RCC 7860 (cell line): ENCODE data around the gene YKT6.
"Not testable (repeated sequence)": the region's sequence is repeated elsewhere in the genome, so short reads cannot be mapped to it uniquely, and the experiment has no call there.

Experiments
- DNase-seq: peaks from one replicate; pipeline ENCODE4 v3.0.0-alpha.2; 2015; ENCODE audit warnings: low spot score
- FAIRE-seq: peaks from 2 replicates; lab custom pipeline; 2012; peaks lifted over from hg19 to GRCh38; lab: Jason Lieb, UNC

Gene YKT6

DNA sequence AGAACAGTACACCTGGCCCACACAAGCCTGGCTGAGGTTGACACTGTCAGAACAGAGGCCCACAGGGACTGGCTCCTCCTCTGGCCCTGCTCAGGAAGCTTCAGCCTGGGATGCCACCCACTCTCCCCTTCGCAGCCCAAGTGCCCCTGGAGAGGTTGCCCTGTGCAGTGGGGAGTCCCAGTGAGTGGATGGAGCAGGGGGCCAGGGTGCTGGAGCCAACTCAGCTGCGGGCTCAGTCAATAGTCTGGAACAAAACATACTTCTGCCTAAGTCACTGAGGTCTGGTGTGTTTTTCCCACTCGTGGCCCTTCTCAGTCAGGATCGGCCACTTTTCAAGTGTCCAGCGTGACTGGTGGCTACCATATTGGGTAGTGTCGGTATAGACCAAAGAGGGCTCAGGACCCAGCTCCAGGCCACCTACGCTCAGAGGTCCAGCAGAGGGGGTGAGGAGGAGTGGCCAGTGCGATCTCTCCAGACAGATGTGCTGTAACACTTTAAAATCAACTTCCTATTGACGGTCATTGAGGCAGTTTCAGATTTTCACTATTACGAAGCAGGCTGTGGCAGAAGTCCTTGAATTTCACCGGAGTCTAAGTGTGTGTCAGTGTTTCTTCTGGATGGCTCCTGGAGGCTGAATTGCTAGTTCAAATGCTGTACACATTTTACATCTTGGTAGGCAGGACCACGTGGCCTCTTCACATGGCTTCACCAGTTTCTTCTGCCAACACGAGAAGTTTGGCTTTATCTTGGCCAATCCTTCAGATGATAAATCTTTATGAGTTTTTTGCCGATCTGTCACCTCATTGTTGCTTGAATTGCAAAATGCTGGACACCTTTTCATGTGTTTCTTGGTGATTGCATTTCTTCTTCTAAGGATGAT lies 10.5 kb upstream of the YKT6 start:
- FAIRE-seq (no peak), DNase-seq (no peak)

GRCh38 chr7:44191171-44191570 lies 9.6 kb upstream of the YKT6 start:
- FAIRE-seq (no peak), DNase-seq (no peak)

DNA sequence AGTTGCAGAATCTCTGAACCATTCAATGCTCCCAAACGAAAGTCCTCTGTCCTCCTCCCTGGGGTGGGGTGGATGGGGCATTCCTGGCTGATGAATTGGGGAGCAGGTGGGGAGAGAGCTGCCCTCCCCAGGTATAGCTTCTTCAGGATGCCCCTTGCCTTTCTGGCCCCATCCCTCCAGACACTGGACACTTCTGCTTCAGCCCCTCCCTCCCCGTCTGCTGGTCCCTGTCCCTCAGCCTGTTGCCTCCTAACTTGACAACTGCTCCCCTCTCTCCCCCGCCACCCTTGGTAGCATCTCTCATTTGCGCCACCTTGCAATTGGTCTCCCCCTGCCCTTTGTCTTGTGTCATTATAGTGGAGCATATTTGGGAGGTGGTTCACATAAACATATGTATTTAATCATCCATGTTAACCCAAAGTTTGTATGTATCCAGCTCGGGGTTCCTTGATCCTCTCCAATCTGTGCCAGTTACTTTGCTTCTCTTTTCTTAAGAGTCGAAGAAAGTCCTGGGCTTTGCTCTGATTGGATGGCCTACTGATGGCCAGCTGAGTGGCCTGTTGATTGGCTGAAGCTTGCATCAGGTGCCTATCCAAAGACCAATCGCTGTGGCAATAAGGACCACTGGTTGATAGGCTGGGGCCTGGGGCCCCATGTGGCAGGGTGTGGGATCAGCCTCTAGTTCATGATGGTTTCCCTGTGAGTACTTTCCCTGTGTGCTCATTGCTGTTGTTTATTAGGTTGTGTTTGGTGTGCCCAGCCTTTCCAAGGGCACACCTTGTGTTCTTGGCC lies 7.6 kb upstream of the YKT6 start:
- FAIRE-seq: no peak

GRCh38 chr7:44194069-44194468 lies 6.7 kb upstream of the YKT6 start:
- FAIRE-seq: no peak

More for the DNA sequence above, 7.6 kb upstream of the YKT6 start:
- no peak for DNase-seq

GRCh38 chr7:44194562-44195145 lies 6.1 kb upstream of the YKT6 start:
- DNase-seq (no peak), FAIRE-seq (no peak)

More at GRCh38 chr7:44194069-44194468, 6.7 kb upstream of the YKT6 start:
- peak; percentile 12 for DNase-seq

DNA sequence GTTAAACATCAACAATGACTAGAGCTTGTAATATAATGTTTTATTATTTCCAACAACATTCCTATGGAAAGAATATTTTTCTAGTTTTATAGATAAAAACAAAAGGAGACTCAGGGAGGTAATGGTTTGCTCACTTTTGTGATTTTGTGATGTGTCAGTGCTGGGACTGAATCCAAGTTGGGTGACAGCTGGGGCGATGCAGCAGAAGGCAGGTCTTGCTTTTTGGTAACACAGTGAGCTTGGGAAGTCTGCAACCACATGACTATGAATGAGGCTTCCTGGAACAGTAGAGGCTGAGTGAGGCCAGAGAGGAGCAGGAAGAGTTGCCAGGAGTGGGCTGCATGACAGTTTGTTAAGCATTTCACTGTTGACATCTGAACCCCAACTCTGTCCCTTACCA lies 4.9 kb upstream of the YKT6 start:
- DNase-seq (no peak), FAIRE-seq (no peak)

DNA sequence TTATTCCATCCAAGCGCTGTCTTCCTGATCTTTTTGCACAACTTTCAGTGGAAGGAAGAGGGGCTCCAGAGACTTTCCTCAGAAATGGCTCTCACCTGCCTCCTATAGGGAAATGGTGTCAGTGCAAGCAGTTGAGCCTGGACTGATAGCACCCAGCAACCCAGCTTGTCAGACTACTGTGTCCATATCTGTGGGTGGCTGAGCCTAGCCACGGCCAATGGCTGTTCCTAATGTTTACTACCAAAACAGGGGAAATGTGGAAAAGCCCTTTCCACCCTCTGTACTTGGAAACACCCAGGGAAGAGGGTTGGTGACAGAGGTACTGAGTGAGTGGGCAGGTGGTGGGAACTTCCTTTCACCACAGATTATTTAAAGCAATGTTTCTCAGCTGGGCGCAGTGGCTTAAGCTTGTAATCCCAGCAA lies 4.3 kb upstream of the YKT6 start:
- DNase-seq (peak; percentile 33), FAIRE-seq (peak; percentile 14)

DNA sequence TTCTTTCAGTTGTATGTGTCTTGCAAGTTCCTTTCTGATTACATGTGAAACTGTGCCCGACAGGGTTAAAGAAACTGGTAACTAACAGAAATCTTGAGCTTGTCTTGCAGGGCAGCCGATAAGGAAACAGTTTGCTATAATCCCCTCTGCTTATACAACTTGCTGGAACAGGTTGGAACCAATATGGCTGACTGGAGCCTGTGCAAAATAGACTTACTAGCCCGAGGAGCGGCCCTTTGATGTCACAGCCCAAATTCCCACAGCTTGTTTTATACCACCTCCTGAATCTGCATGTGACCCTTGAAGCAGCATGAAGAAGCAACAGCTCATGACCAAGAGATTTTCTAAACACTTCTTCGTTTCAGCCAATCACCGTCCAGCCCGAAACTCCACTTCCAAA lies 3.3 kb upstream of the YKT6 start:
- DNase-seq: no peak
- FAIRE-seq: no peak

GRCh38 chr7:44200163-44200562 lies 615 bp upstream of the YKT6 start:
- FAIRE-seq, DNase-seq: not testable (repeated sequence)

DNA sequence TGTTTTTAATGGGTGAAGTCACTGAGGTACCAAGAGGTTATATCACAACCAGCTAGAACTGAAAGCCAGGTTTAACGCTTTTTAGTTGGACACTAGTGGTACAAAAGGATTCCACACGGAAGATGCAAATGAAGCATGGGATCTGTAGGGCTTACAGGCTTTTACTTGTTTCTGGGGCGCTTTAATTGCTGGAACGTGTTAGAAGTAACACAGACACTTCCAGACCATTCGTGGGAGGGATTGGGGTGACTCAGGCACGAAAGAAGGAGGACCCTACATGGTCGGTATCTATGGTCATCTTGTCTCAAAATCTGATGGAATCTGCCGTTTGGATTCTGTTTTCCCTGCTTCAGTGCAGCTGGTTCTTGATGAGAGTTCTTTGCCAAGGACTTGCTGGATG lies 1.0 kb downstream of the YKT6 start:
- DNase-seq (peak; percentile 8), FAIRE-seq (no peak)

DNA sequence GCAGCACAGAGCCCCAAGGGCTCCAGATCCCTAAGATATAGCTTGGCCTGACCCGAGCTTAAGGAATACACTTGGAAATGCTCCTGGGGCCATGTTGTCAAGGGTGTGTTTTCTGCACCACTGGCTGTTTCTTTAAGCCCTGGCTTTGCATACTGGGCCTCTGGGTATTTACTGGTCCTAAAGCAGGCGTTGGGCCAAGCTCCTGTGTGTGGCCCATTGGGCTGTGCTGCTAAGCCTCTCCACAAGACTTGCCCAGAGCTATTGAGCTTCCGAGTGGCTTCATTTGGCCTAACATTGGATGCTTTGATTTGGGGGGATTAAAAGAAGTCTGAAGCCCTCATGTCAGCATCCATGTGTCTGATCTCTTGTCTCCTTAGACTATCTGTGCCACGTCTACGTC lies 5.2 kb downstream of the YKT6 start:
- no peak for FAIRE-seq
- DNase-seq: no peak

DNA sequence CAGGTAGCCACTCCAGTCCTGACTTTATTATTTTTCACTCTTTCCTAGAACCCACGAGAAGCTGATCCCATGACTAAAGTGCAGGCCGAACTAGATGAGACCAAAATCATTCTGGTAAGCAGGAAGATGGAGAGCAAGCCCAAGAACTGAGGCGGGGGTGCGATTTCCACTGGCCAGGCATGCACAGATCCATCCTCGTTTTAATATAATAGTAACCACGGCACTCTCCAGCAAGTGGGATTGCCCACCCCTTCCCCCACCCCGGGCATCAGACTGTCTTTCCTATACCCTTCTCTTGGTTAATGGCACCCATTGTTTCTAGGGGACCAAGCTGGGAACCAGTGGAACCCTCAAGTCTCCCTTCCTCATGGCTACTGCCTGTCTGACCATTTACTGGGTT lies 7.3 kb downstream of the YKT6 start:
- FAIRE-seq: no peak
- DNase-seq: no peak

DNA sequence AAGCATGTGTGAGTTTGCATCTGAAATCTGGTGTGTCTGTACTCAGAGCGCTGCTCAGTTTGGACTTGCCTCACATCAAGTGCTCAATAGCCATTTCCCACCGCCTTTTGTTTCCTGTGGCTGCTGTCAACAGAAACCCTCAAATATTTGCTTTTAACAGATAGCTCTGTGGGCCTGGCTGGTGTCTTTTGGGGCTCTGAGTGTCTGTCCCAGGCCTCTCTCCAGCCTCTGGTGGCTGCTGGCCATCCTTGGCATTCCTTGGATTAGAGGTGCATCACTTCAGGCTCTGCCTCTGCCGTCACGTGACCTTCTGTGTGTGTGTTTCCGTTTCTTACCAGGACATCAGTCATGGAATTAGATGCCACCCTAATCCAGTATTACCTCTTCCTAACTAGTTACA lies 9.3 kb downstream of the YKT6 start:
- no peak for DNase-seq

GRCh38 chr7:44211126-44211675 lies 10.4 kb downstream of the YKT6 start:
- FAIRE-seq: no peak
- DNase-seq: no peak

More for the DNA sequence above, 9.3 kb downstream of the YKT6 start:
- no peak for FAIRE-seq

- DNase-seq (no peak), FAIRE-seq (no peak)
Observed at GRCh38 chr7:44212018-44212417, 11.2 kb downstream of the YKT6 start.

- no peak for FAIRE-seq
- DNase-seq: no peak
Observed at GRCh38 chr7:44212581-44213184, 11.9 kb downstream of the YKT6 start.

GRCh38 chr7:44213206-44213876 lies 12.6 kb downstream of the YKT6 start:
- FAIRE-seq: no peak

GRCh38 chr7:44213877-44214388 lies 13.2 kb downstream of the YKT6 start:
- DNase-seq (no peak), FAIRE-seq (no peak)

More at GRCh38 chr7:44213206-44213876, 12.6 kb downstream of the YKT6 start:
- no peak for DNase-seq

- DNase-seq (no peak), FAIRE-seq (no peak)
Observed at GRCh38 chr7:44215531-44215930, 14.8 kb downstream of the YKT6 start.

- no peak for FAIRE-seq
- DNase-seq: no peak
Observed at GRCh38 chr7:44216019-44216418, 15.2 kb downstream of the YKT6 start.
